Neural progenitor cell (in vitro differentiated cells): ENCODE results near the gene OR1D5. TPM values are rescaled to one million over a fixed set of nuclear protein-coding genes. Genes with fewer than 3 reads are reported as not detected.

ENCODE experiments used
- DNase-seq: peaks from one replicate; pipeline ENCODE4 v3.0.0-alpha.2; 2016; ENCODE audit warnings: low spot score
- H2AFZ ChIP-seq: fragments of 200-600 bp; sonication (generic); replicated peaks from 2 replicates; pipeline ENCODE4 v1.6.1; 2016; ENCODE audit warnings: antibody characterized with exemption
- H3F3A ChIP-seq: fragments of 200-600 bp; sonication (generic); 2 replicates; pipeline ENCODE4 v1.6.1; 2016; ENCODE audit warnings: antibody characterized with exemption, low read depth
- H3K27ac ChIP-seq: fragments of 200-600 bp; sonication (generic); 2 replicates; pipeline ENCODE4 v1.5.1; 2016; ENCODE audit warnings: mild to moderate bottlenecking
- H3K27me3 ChIP-seq: fragments of 200-600 bp; sonication (generic); 2 replicates; pipeline ENCODE4 v1.6.1; 2016; ENCODE audit warnings: mild to moderate bottlenecking, moderate library complexity
- H3K36me3 ChIP-seq: fragments of 200-600 bp; sonication (generic); 2 replicates; pipeline ENCODE4 v1.5.1; 2016
- H3K4me1 ChIP-seq: fragments of 200-600 bp; sonication (generic); 2 replicates; pipeline ENCODE4 v1.6.1; 2016; ENCODE audit warnings: mixed run types
- H3K4me2 ChIP-seq: fragments of 200-600 bp; sonication (generic); 2 replicates; pipeline ENCODE4 v1.6.1; 2016
- H3K4me3 ChIP-seq: fragments of 200-600 bp; sonication (generic); 2 replicates; pipeline ENCODE4 v1.5.1; 2016
- H3K79me2 ChIP-seq: fragments of 200-600 bp; sonication (generic); 2 replicates; pipeline ENCODE4 v1.6.1; 2016; ENCODE audit warnings: low read depth
- H3K9ac ChIP-seq: fragments of 200-600 bp; sonication (generic); 2 replicates; pipeline ENCODE4 v1.6.1; 2016
- H3K9me3 ChIP-seq: fragments of 200-600 bp; sonication (generic); 2 replicates; pipeline ENCODE4 v1.5.1; 2016; ENCODE audit warnings: low read depth
- H4K20me1 ChIP-seq: fragments of 200-600 bp; sonication (generic); 2 replicates; pipeline ENCODE4 v1.6.1; 2016; ENCODE audit warnings: low read depth
- H3K27ac Mint-ChIP-seq: 3 replicates; pipeline ENCODE4 v1.8.0; 2021; ENCODE audit warnings: mixed read lengths
- H3K27me3 Mint-ChIP-seq: 2 replicates; pipeline ENCODE4 v1.8.0; 2022; ENCODE audit warnings: low read depth, mild to moderate bottlenecking, inconsistent platforms, moderate library complexity, mixed read lengths; ENCODE audit not compliant: insufficient read depth
- H3K36me3 Mint-ChIP-seq: 3 replicates; pipeline ENCODE4 v1.8.0; 2021; ENCODE audit warnings: mixed read lengths
- H3K4me1 Mint-ChIP-seq: 3 replicates; pipeline ENCODE4 v1.8.0; 2021; ENCODE audit warnings: mixed read lengths
- H3K4me3 Mint-ChIP-seq: 3 replicates; pipeline ENCODE4 v1.8.0; 2021; ENCODE audit warnings: mild to moderate bottlenecking, moderate library complexity, mixed read lengths
- H3K9me3 Mint-ChIP-seq: 3 replicates; pipeline ENCODE4 v1.8.0; 2020; ENCODE audit warnings: mixed read lengths
- CTCF ChIP-seq: fragments of 200-600 bp; sonication (generic); IDR thresholded peaks from 2 replicates; pipeline ENCODE4 v1.5.1; 2017; ENCODE audit warnings: antibody characterized with exemption, mild to moderate bottlenecking
- EZH2 ChIP-seq: fragments of 200-600 bp; sonication (generic); IDR thresholded peaks from 2 replicates; pipeline ENCODE4 v1.6.1; 2017; ENCODE audit warnings: antibody characterized with exemption, mild to moderate bottlenecking, moderate library complexity
- EZH2phosphoT487 ChIP-seq: fragments of 200-600 bp; sonication (generic); IDR thresholded peaks from 2 replicates; pipeline ENCODE4 v1.6.1; 2017; ENCODE audit warnings: antibody characterized with exemption
- total RNA-seq: library from RNA; depleted of rRNA; stranded (reverse); fragments of >200 nt; gene quantifications from 2 replicates; pipeline ENCODE4 v1.2.3, GENCODE V29; 2015; ENCODE audit warnings: low replicate concordance

The OR1D5 gene
- total RNA-seq, 1 donor from 2014 or later = not detected

- Histone ChIP-seq H2AFZ (no peak overlapping the region), H3K9ac (no peak overlapping the region), H4K20me1 (no peaks in the 10 kb centered on the region), H3K79me2 (no peaks in the 10 kb centered on the region), H3K9me3 (no peaks in the 10 kb centered on the region), H3K4me2 (no peak overlapping the region), H3K27ac (no peak overlapping the region), H3K4me1 (no peaks in the 10 kb centered on the region), H3K27me3 (no peaks in the 10 kb centered on the region), H3K36me3 (no peaks in the 10 kb centered on the region), H3K4me3 (no peak overlapping the region), H3F3A (no peaks in the 10 kb centered on the region)
- Mint-ChIP-seq H3K9me3 (no peaks in the 10 kb centered on the region), H3K27me3 (peaks cover 5% of the 10 kb centered on the region), H3K27ac (no peak overlapping the region), H3K36me3 (no peaks in the 10 kb centered on the region), H3K4me1 (peaks cover 5% of the 10 kb centered on the region), H3K4me3 (no peak overlapping the region)
- DNase-seq = peak; percentile 80
- TF ChIP-seq EZH2 = no peak
- peak; percentile 84 for TF ChIP-seq CTCF
- TF ChIP-seq EZH2phosphoT487 = no peak
These were observed 50.4 kb downstream of the OR1D5 start for GRCh38 chr17:3012926-3013581.

Other genes starting within 250 kb of the OR1D5 start
- gene OR1D2, start 40.8 kb upstream of the OR1D5 start, total RNA-seq = not detected in 2 replicates
- gene OR1G1, start 63.9 kb upstream of the OR1D5 start, total RNA-seq = not detected in 2 replicates
- gene OR1A2, start 133.9 kb upstream of the OR1D5 start, total RNA-seq = not detected in 2 replicates
- not detected in 2 replicates for gene OR1A1, start 144.1 kb upstream of the OR1D5 start, total RNA-seq
- gene OR3A1, start 234.8 kb upstream of the OR1D5 start, total RNA-seq = not detected in 2 replicates